CD14-positive monocyte (primary cell): ENCODE measurements around the gene DOK5. TPM values are rescaled to one million over a fixed set of nuclear protein-coding genes. Genes with fewer than 3 reads are reported as not detected.

Source experiments
- DNase-seq, 3 donors: peaks; one replicate each; pipeline ENCODE4 v3.0.0-alpha.2; 2011 to 2022
- H2AFZ ChIP-seq: 2 replicates; pipeline ENCODE4 v1.6.0; 2012; ENCODE audit warnings: mild to moderate bottlenecking, low read depth, low read length, inconsistent platforms; ENCODE audit not compliant: insufficient read depth, poor library complexity, severe bottlenecking
- H3K27ac ChIP-seq, 2 donors: 1 replicate in 1 of 2; 2 replicates in 1 of 2; pipeline ENCODE4 v1.5.1; 2012 to 2013; ENCODE audit warnings: low read length in 2 of 2, control low read depth in 1 of 2, inconsistent platforms in 1 of 2, low read depth in 1 of 2, mild to moderate bottlenecking in 1 of 2
- H3K27me3 ChIP-seq, 2 donors: one replicate each; pipeline versions ENCODE4 v1.6.0 to v1.6.1; 2011 to 2013; ENCODE audit warnings: low read length in 2 of 2; ENCODE audit not compliant: control insufficient read depth in 2 of 2, insufficient read depth in 2 of 2
- H3K36me3 ChIP-seq, 2 donors: replicated peaks in 1 of 2; 1 replicate in 1 of 2; 2 replicates in 1 of 2; pipeline versions ENCODE4 v1.5.1 to v1.6.1; 2012 to 2013; ENCODE audit warnings: low read length in 2 of 2, control low read depth in 1 of 2, inconsistent platforms in 1 of 2, mild to moderate bottlenecking in 1 of 2; ENCODE audit not compliant: insufficient read depth in 2 of 2, control insufficient read depth in 1 of 2
- H3K4me1 ChIP-seq, 2 donors: 1 replicate in 1 of 2; 2 replicates in 1 of 2; pipeline versions ENCODE4 v1.5.1 to v1.6.1; 2012 to 2013; ENCODE audit warnings: low read length in 2 of 2, control low read depth in 1 of 2, inconsistent platforms in 1 of 2, mild to moderate bottlenecking in 1 of 2, moderate library complexity in 1 of 2; ENCODE audit not compliant: insufficient read depth in 2 of 2, control insufficient read depth in 1 of 2
- H3K4me2 ChIP-seq: replicated peaks from 2 replicates; pipeline ENCODE3; 2012; ENCODE audit warnings: low read length, moderate library complexity, mild to moderate bottlenecking; ENCODE audit not compliant: poor library complexity, severe bottlenecking; ENCODE audit errors: extremely low read depth
- H3K4me3 ChIP-seq, 3 experiments: fragments of 200-600 bp in 1 of 3; sonication (generic) in 1 of 3; replicated peaks in 1 of 3; 1 replicate in 2 of 3; 2 replicates in 1 of 3; pipeline ENCODE4 v1.5.1; 2011 to 2013; ENCODE audit warnings: low read length in 3 of 3, mild to moderate bottlenecking in 3 of 3, control low read depth in 2 of 3, low read depth in 2 of 3, inconsistent platforms in 1 of 3, moderate library complexity in 1 of 3
- H3K79me2 ChIP-seq: 2 replicates; pipeline ENCODE4 v1.6.0; 2012; ENCODE audit warnings: mild to moderate bottlenecking, control low read depth, inconsistent platforms, low read length, moderate library complexity; ENCODE audit not compliant: insufficient read depth
- H3K9ac ChIP-seq: 2 replicates; pipeline ENCODE4 v1.6.0; 2017; ENCODE audit warnings: low read length, mild to moderate bottlenecking; ENCODE audit not compliant: insufficient read depth, poor library complexity, severe bottlenecking
- H3K9me3 ChIP-seq, 2 donors: replicated peaks in 1 of 2; 1 replicate in 1 of 2; 2 replicates in 1 of 2; pipeline versions ENCODE4 v1.5.1 to v1.6.1; 2012 to 2013; ENCODE audit warnings: low read length in 2 of 2, control low read depth in 1 of 2; ENCODE audit not compliant: control insufficient read depth in 1 of 2, insufficient read depth in 1 of 2
- H4K20me1 ChIP-seq: 2 replicates; pipeline ENCODE4 v1.6.0; 2012; ENCODE audit warnings: mild to moderate bottlenecking, low read length, control low read depth, moderate library complexity; ENCODE audit not compliant: insufficient read depth
- H3K27ac Mint-ChIP-seq, 7 donors: one replicate each; pipeline ENCODE4 v1.8.0; 2020; ENCODE audit warnings: mild to moderate bottlenecking in 7 of 7, mixed read lengths in 7 of 7, moderate library complexity in 6 of 7, inconsistent platforms in 2 of 7
- H3K27me3 Mint-ChIP-seq, 3 donors: one replicate each; pipeline ENCODE4 v1.8.0; 2021 to 2022; ENCODE audit warnings: low read depth in 3 of 3, mild to moderate bottlenecking in 3 of 3, mixed read lengths in 3 of 3, moderate library complexity in 3 of 3, inconsistent platforms in 1 of 3
- H3K36me3 Mint-ChIP-seq, 2 donors: one replicate each; pipeline ENCODE4 v1.8.0; 2020; ENCODE audit warnings: mixed read lengths in 2 of 2, inconsistent platforms in 1 of 2, mild to moderate bottlenecking in 1 of 2
- H3K4me1 Mint-ChIP-seq: one replicate; pipeline ENCODE4 v1.8.0; 2020; ENCODE audit warnings: mild to moderate bottlenecking, mixed read lengths
- H3K4me3 Mint-ChIP-seq, 2 donors: one replicate each; pipeline ENCODE4 v1.8.0; 2020; ENCODE audit warnings: mild to moderate bottlenecking in 2 of 2, mixed read lengths in 2 of 2, moderate library complexity in 1 of 2
- H3K9me3 Mint-ChIP-seq, 7 donors: one replicate each; pipeline ENCODE4 v1.8.0; 2020 to 2022; ENCODE audit warnings: mixed read lengths in 7 of 7, mild to moderate bottlenecking in 6 of 7, moderate library complexity in 6 of 7, inconsistent platforms in 2 of 7
- CTCF ChIP-seq: fragments of 200-600 bp; IDR thresholded peaks from one replicate; pipeline ENCODE4 v1.8.0; 2022; ENCODE audit warnings: antibody characterized with exemption, mild to moderate bottlenecking
- WGBS: methylation state at CpG from one replicate; pipeline ENCODE4 v1.1.5; 2013; ENCODE audit warnings: missing lambda C conversion rate; ENCODE audit not compliant: insufficient coverage; 5-methylcytosine and 5-hydroxymethylcytosine counted together
- intact Hi-C, 2 donors: fragments of 100-400 bp; cut with micrococcal nuclease; formaldehyde crosslinking; loops; one replicate each; pipeline versions ENCODE4 v1.15.0 to v1.15.1; 2023
- polyA plus RNA-seq, 3 donors: library from polyadenylated mRNA; depleted of rRNA in 1 of 3; unstranded in 2 of 3; stranded (reverse) in 1 of 3; fragments of 300-500 nt in 2 of 3; fragments of >200 nt in 1 of 3; fragmentation: Illumina TruSeq in 2 of 3; gene quantifications; 1 replicate in 2 of 3; 2 replicates in 1 of 3; pipeline ENCODE4 v1.2.3, GENCODE V29; 2012 to 2021

DOK5 gene
- polyA plus RNA-seq, 3 donors = not detected

GRCh38 chr20:54517241-54517975 lies 42.0 kb downstream of the DOK5 start:
- no peaks in the 10 kb centered on the region for H4K20me1 ChIP-seq
- H3K4me1 Mint-ChIP-seq = no peaks in the 10 kb centered on the region
- DNase-seq = no peak

GRCh38 chr20:54524849-54525248 lies 49.5 kb downstream of the DOK5 start:
- no peaks in the 10 kb centered on the region for H3K36me3 Mint-ChIP-seq
- no peak overlapping the region for H3K4me3 ChIP-seq
- no peak overlapping the region for H3K27ac Mint-ChIP-seq
- H3K27me3 ChIP-seq = no peaks in the 10 kb centered on the region
- H3K79me2 ChIP-seq = no peaks in the 10 kb centered on the region
- TF ChIP-seq CTCF = no peak
- H3K27me3 Mint-ChIP-seq = peaks cover 0 to 4% (median 0%) of the 10 kb centered on the region in 3 donors
- no CpG with 5 or more reads among the region's 3 CpGs for WGBS
- DNase-seq = no peak
- H3K4me1 ChIP-seq = no peaks in the 10 kb centered on the region
- no peak overlapping the region for H3K4me2 ChIP-seq
- H2AFZ ChIP-seq = no peak overlapping the region
- no peaks in the 10 kb centered on the region for H3K9me3 ChIP-seq
- no peaks in the 10 kb centered on the region for H4K20me1 ChIP-seq
- no peak overlapping the region for H3K27ac ChIP-seq
- no peak overlapping the region for H3K4me3 Mint-ChIP-seq
- peaks cover 0 to 7% (median 2%) of the 10 kb centered on the region in 7 donors for H3K9me3 Mint-ChIP-seq
- no peak overlapping the region for H3K9ac ChIP-seq
- no peaks in the 10 kb centered on the region for H3K36me3 ChIP-seq
- intact Hi-C loops = no loop called here
- H3K4me1 Mint-ChIP-seq = no peaks in the 10 kb centered on the region

More at GRCh38 chr20:54517241-54517975, 42.0 kb downstream of the DOK5 start:
- Histone ChIP-seq H3K27ac (no peak overlapping the region), H2AFZ (no peak overlapping the region), H3K4me3 (no peak overlapping the region), H3K27me3 (no peaks in the 10 kb centered on the region), H3K4me1 (no peaks in the 10 kb centered on the region), H3K9ac (no peak overlapping the region), H3K9me3 (no peaks in the 10 kb centered on the region), H3K4me2 (no peak overlapping the region), H3K79me2 (no peaks in the 10 kb centered on the region), H3K36me3 (no peaks in the 10 kb centered on the region)
- Mint-ChIP-seq H3K27me3 (peaks cover 0 to 2% (median under 1%) of the 10 kb centered on the region in 3 donors), H3K27ac (no peak overlapping the region), H3K36me3 (no peaks in the 10 kb centered on the region), H3K4me3 (no peak overlapping the region), H3K9me3 (peaks cover 0 to 7% (median 0%) of the 10 kb centered on the region in 7 donors)
- 80% methylated on average over 1 of the region's 4 CpGs for WGBS
- TF ChIP-seq CTCF = no peak
- intact Hi-C loops = no loop called here
